Naive thymus-derived CD4-positive, alpha-beta T cell (primary cell): ENCODE measurements around the gene KCNIP3. TPM values are rescaled to one million over a fixed set of nuclear protein-coding genes. Genes with fewer than 3 reads are reported as not detected.

Source experiments
- ATAC-seq: fragments of 150-1000 bp; cut with Tn5 transposase; 2 replicates; pipeline ENCODE4 v1.10.0; 2021; ENCODE audit warnings: mild to moderate bottlenecking, moderate library complexity
- CTCF ChIA-PET: fragments of 350-600 bp; sonication (Branson Sonifier 250); formaldehyde crosslinking; loops from one replicate; lab custom pipeline; 2021; ENCODE audit warnings: antibody characterized with exemption; lab: Charles Lee
- POLR2A ChIA-PET: fragments of 350-600 bp; sonication (Branson Sonifier 250); formaldehyde crosslinking; loops from one replicate; lab custom pipeline; 2021; ENCODE audit warnings: antibody characterized with exemption, inconsistent platforms; lab: Charles Lee
- DNase-seq, 9 donors: peaks; one replicate each; pipeline versions ENCODE4 v3.0.0 to v3.0.0-alpha.2; 2020 to 2022; ENCODE audit warnings: mixed read lengths in 1 of 9
- H3K27ac ChIP-seq: one replicate; pipeline ENCODE4 v1.7.0; 2013; ENCODE audit warnings: mild to moderate bottlenecking, low read depth, low read length, moderate library complexity
- H3K27me3 ChIP-seq, 2 donors: one replicate each; pipeline ENCODE4 v1.7.0; 2013; ENCODE audit warnings: low read length in 2 of 2, mild to moderate bottlenecking in 2 of 2, moderate library complexity in 2 of 2; ENCODE audit not compliant: control insufficient read depth in 2 of 2, insufficient read depth in 2 of 2
- H3K36me3 ChIP-seq, 3 experiments: 1 replicate in 2 of 3; 2 replicates in 1 of 3; pipeline ENCODE4 v1.7.0; 2013; ENCODE audit warnings: low read length in 3 of 3, mild to moderate bottlenecking in 3 of 3, moderate library complexity in 1 of 3; ENCODE audit not compliant: insufficient read depth in 3 of 3, control insufficient read depth in 2 of 3
- H3K4me1 ChIP-seq, 2 donors: one replicate each; pipeline ENCODE4 v1.7.0; 2013; ENCODE audit warnings: low read length in 2 of 2, mild to moderate bottlenecking in 2 of 2, moderate library complexity in 1 of 2; ENCODE audit not compliant: control insufficient read depth in 2 of 2, insufficient read depth in 2 of 2
- H3K4me3 ChIP-seq: 2 replicates; pipeline ENCODE4 v1.7.0; 2013; ENCODE audit warnings: mild to moderate bottlenecking, low read length
- H3K9me3 ChIP-seq, 3 experiments: 1 replicate in 2 of 3; 2 replicates in 1 of 3; pipeline ENCODE4 v1.7.0; 2013; ENCODE audit warnings: low read length in 3 of 3; ENCODE audit not compliant: control insufficient read depth in 2 of 3
- H3K27ac Mint-ChIP-seq, 9 donors: one replicate each; pipeline ENCODE4 v1.8.0; 2020 to 2022; ENCODE audit warnings: mixed read lengths in 9 of 9, mild to moderate bottlenecking in 8 of 9, moderate library complexity in 5 of 9, inconsistent platforms in 2 of 9
- H3K27me3 Mint-ChIP-seq, 5 donors: one replicate each; pipeline ENCODE4 v1.8.0; 2021 to 2022; ENCODE audit warnings: mixed read lengths in 5 of 5, mild to moderate bottlenecking in 1 of 5
- H3K36me3 Mint-ChIP-seq, 5 donors: one replicate each; pipeline ENCODE4 v1.8.0; 2020 to 2022; ENCODE audit warnings: mixed read lengths in 5 of 5, mild to moderate bottlenecking in 3 of 5, inconsistent platforms in 1 of 5
- H3K4me1 Mint-ChIP-seq, 7 donors: one replicate each; pipeline ENCODE4 v1.8.0; 2020 to 2022; ENCODE audit warnings: mixed read lengths in 7 of 7, mild to moderate bottlenecking in 3 of 7, inconsistent platforms in 1 of 7
- H3K4me3 Mint-ChIP-seq, 10 donors: one replicate each; pipeline ENCODE4 v1.8.0; 2020 to 2022; ENCODE audit warnings: mild to moderate bottlenecking in 10 of 10, mixed read lengths in 10 of 10, moderate library complexity in 6 of 10, inconsistent platforms in 2 of 10
- H3K9me3 Mint-ChIP-seq, 11 donors: one replicate each; pipeline ENCODE4 v1.8.0; 2020 to 2022; ENCODE audit warnings: mixed read lengths in 11 of 11, mild to moderate bottlenecking in 4 of 11, inconsistent platforms in 1 of 11, moderate library complexity in 1 of 11
- intact Hi-C, 2 donors: fragments of 100-400 bp; cut with micrococcal nuclease; formaldehyde crosslinking; loops; one replicate each; pipeline ENCODE4 v1.15.1; 2023
- polyA plus RNA-seq, 2 donors: library from polyadenylated mRNA; unstranded; fragments of 300-500 nt; fragmentation: Illumina TruSeq; gene quantifications; one replicate each; pipeline ENCODE4 v1.2.3, GENCODE V29; 2021
- total RNA-seq, 6 experiments: library from RNA in 5 of 6; stranded (reverse) in 5 of 6; gene quantifications; 1 replicate in 5 of 6; 2 replicates in 1 of 6; pipeline ENCODE4 v1.2.3 and lab custom pipeline; 2021 to 2026

KCNIP3 gene
- total and polyA plus RNA-seq, 7 experiments from 2014 or later = 1.0 TPM; not detected in 6

DNA sequence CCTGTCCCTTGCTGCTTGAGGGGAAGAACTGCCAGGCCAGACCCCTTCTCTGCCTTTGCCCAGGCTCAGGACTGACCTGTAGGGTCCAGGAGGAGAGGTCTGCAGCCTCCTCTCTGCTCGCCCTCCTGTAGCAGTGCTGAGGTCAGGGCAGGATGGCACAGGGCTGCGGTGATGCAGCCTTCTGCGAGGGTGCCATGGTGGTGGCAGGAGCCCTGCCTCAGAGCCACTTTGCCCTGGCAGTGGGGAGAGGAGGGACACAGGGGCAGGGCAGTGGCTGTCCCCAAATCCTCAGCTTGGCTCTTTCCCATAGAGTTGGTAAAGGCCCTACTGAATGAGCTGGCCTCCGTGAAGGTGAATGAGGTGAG is 22.0 kb upstream of the KCNIP3 start:
- DNase-seq (no peak), ATAC-seq (no peak)
- H3K27me3 ChIP-seq = no peaks in the 10 kb centered on the region
- intact Hi-C loops = no loop called here
- H3K9me3 ChIP-seq = no peaks in the 10 kb centered on the region
- no peak overlapping the region for H3K4me3 ChIP-seq
- H3K36me3 ChIP-seq = no peaks in the 10 kb centered on the region
- no peaks in the 10 kb centered on the region for H3K4me1 ChIP-seq
- POLR2A ChIA-PET = no interaction called here
- Mint-ChIP-seq H3K36me3 (no peaks in the 10 kb centered on the region), H3K9me3 (no peaks in the 10 kb centered on the region), H3K4me1 (no peaks in the 10 kb centered on the region), H3K4me3 (no peak overlapping the region), H3K27ac (no peak overlapping the region), H3K27me3 (no peaks in the 10 kb centered on the region)
- CTCF ChIA-PET = no interaction called here
- H3K27ac ChIP-seq = no peak overlapping the region

DNA sequence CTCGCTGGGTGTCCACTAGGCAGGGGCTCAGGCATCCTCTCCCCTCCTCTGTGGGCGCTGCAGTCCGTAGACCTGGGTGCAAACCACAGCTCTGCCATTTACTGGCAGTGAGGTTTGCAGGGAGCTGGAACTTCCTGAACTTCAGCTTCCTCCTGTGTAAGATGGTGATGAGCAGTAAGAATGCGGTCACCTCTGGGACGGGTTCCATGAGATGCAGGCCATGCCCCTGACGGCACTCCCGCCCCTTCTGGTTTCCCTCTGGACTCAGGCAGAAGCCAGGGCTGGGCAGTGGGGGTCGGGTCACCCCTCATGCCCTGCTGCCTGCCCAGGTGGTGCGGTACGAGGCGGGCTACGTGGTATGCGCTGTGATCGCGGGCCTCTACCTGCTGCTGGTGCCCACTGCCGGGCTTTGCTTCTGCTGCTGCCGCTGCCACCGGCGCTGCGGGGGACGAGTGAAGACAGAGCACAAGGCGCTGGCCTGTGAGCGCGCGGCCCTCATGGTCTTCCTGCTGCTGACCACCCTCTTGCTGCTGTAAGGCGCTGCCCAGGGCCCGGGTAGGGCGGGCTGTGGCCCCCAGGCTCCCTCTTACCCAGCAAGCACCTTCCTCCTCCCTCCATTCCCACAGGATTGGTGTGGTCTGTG is 21.4 kb upstream of the KCNIP3 start:
- CTCF ChIA-PET = no interaction called here
- DNase-seq (no peak), ATAC-seq (no peak)
- H3K9me3 ChIP-seq = no peaks in the 10 kb centered on the region
- H3K4me3 Mint-ChIP-seq = no peak overlapping the region
- H3K36me3 Mint-ChIP-seq = no peaks in the 10 kb centered on the region
- intact Hi-C loops = no loop called here
- no peak overlapping the region for H3K4me3 ChIP-seq
- no peak overlapping the region for H3K27ac ChIP-seq
- H3K36me3 ChIP-seq = no peaks in the 10 kb centered on the region
- no peaks in the 10 kb centered on the region for H3K4me1 Mint-ChIP-seq
- H3K9me3 Mint-ChIP-seq = no peaks in the 10 kb centered on the region
- no peak overlapping the region for H3K27ac Mint-ChIP-seq
- no peaks in the 10 kb centered on the region for H3K27me3 Mint-ChIP-seq
- no peaks in the 10 kb centered on the region for H3K27me3 ChIP-seq
- POLR2A ChIA-PET = no interaction called here
- no peaks in the 10 kb centered on the region for H3K4me1 ChIP-seq

- Mint-ChIP-seq H3K36me3 (no peaks in the 10 kb centered on the region), H3K27ac (no peak overlapping the region), H3K4me1 (no peaks in the 10 kb centered on the region), H3K4me3 (no peak overlapping the region), H3K9me3 (no peaks in the 10 kb centered on the region), H3K27me3 (no peaks in the 10 kb centered on the region)
- H3K4me1 ChIP-seq = no peaks in the 10 kb centered on the region
- CTCF ChIA-PET = no interaction called here
- no peaks in the 10 kb centered on the region for H3K27me3 ChIP-seq
- POLR2A ChIA-PET = no interaction called here
- ATAC-seq (no peak), DNase-seq (no peak)
- H3K36me3 ChIP-seq = no peaks in the 10 kb centered on the region
- no peaks in the 10 kb centered on the region for H3K9me3 ChIP-seq
- H3K27ac ChIP-seq = no peak overlapping the region
- H3K4me3 ChIP-seq = no peak overlapping the region
- intact Hi-C loops = no loop called here
Measured at GRCh38 chr2:95276244-95276887, 20.8 kb upstream of the KCNIP3 start.

- H3K4me3 ChIP-seq = no peak overlapping the region
- no peak overlapping the region for H3K27ac ChIP-seq
- no peaks in the 10 kb centered on the region for H3K27me3 ChIP-seq
- Mint-ChIP-seq H3K27me3 (no peaks in the 10 kb centered on the region), H3K9me3 (no peaks in the 10 kb centered on the region), H3K4me3 (no peak overlapping the region), H3K36me3 (no peaks in the 10 kb centered on the region), H3K27ac (no peak overlapping the region), H3K4me1 (no peaks in the 10 kb centered on the region)
- no peaks in the 10 kb centered on the region for H3K4me1 ChIP-seq
- intact Hi-C loops = no loop called here
- CTCF ChIA-PET = no interaction called here
- DNase-seq (no peak), ATAC-seq (no peak)
- POLR2A ChIA-PET = no interaction called here
- no peaks in the 10 kb centered on the region for H3K9me3 ChIP-seq
- H3K36me3 ChIP-seq = no peaks in the 10 kb centered on the region
Measured at GRCh38 chr2:95276888-95277245, 20.3 kb upstream of the KCNIP3 start.

- ChIA-PET CTCF (no interaction called here), POLR2A (no interaction called here)
- Histone ChIP-seq H3K4me1 (no peaks in the 10 kb centered on the region), H3K27ac (no peak overlapping the region), H3K36me3 (no peaks in the 10 kb centered on the region), H3K9me3 (no peaks in the 10 kb centered on the region), H3K27me3 (no peaks in the 10 kb centered on the region), H3K4me3 (no peak overlapping the region)
- DNase-seq (no peak), ATAC-seq (no peak)
- H3K36me3 Mint-ChIP-seq = no peaks in the 10 kb centered on the region
- H3K27me3 Mint-ChIP-seq = no peaks in the 10 kb centered on the region
- intact Hi-C loops = no loop called here
- H3K4me1 Mint-ChIP-seq = no peaks in the 10 kb centered on the region
- no peak overlapping the region for H3K27ac Mint-ChIP-seq
- no peak overlapping the region for H3K4me3 Mint-ChIP-seq
- no peaks in the 10 kb centered on the region for H3K9me3 Mint-ChIP-seq
Measured at GRCh38 chr2:95277246-95277906, 19.8 kb upstream of the KCNIP3 start.

- Histone ChIP-seq H3K4me1 (no peaks in the 10 kb centered on the region), H3K36me3 (no peaks in the 10 kb centered on the region), H3K27ac (no peak overlapping the region), H3K9me3 (no peaks in the 10 kb centered on the region), H3K4me3 (no peak overlapping the region), H3K27me3 (no peaks in the 10 kb centered on the region)
- no peaks in the 10 kb centered on the region for H3K27me3 Mint-ChIP-seq
- DNase-seq (no peak), ATAC-seq (no peak)
- CTCF ChIA-PET = no interaction called here
- no peaks in the 10 kb centered on the region for H3K36me3 Mint-ChIP-seq
- POLR2A ChIA-PET = no interaction called here
- H3K4me1 Mint-ChIP-seq = no peaks in the 10 kb centered on the region
- intact Hi-C loops = no loop called here
- H3K4me3 Mint-ChIP-seq = no peak overlapping the region
- no peaks in the 10 kb centered on the region for H3K9me3 Mint-ChIP-seq
- no peak overlapping the region for H3K27ac Mint-ChIP-seq
Measured at GRCh38 chr2:95278051-95278471, 19.1 kb upstream of the KCNIP3 start.
